ENCODE measurements around the gene TOX2. TPM values are rescaled to one million over a fixed set of nuclear protein-coding genes. Genes with fewer than 3 reads are reported as not detected.

The TOX2 gene
- total RNA-seq, 1 donor from 2014 or later, result not detected

DNA sequence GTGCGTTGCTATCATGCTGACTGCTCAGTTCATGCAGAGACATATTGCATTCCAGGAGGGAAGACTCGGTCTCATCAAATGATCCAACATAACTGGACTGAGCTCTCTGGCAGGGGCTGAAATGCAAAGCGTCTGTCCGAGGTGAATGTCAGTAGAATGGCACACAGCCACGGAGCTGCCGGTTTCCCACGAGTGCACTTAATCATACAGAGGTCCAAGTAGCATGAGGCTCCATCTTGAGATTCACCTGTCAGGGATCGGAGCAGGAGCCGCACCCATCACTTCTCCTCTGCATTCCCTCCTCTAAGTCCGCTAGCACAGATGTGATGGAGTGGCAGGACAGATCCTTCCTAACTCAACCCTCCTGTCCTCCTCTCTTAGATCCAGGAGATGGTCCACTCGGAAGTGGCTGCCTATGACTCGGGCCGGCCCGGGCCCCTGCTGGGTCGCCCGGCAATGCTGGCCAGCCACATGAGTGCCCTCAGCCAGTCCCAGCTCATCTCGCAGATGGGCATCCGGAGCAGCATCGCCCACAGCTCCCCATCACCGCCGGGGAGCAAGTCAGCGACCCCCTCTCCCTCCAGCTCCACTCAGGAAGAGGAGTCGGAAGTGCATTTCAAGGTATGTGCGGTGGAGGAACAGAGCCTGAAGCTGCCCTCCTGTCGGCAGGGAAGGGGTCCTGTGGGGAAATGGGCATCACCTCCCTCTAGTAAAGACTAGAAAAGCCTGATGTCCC, 136.4 kb downstream of the TOX2 start:
- H3K4me3 ChIP-seq (ENCODE audit: low read length in 3 of 3), result no peak overlapping the region
- H3K36me3 ChIP-seq (ENCODE audit: control insufficient read depth in 3 of 3, insufficient read depth in 3 of 3, low read length in 3 of 3), result no peaks in the 10 kb centered on the region
- no peaks in the 10 kb centered on the region for H3K27me3 ChIP-seq (ENCODE audit: control insufficient read depth in 3 of 3, insufficient read depth in 3 of 3, low read length in 3 of 3)
- no peaks in the 10 kb centered on the region for H3K4me1 ChIP-seq (ENCODE audit: control insufficient read depth in 3 of 3, insufficient read depth in 3 of 3, low read length in 3 of 3)
- H3K9me3 ChIP-seq (ENCODE audit: control insufficient read depth in 3 of 3, low read length in 3 of 3), result no peaks in the 10 kb centered on the region
- no peak overlapping the region for H3K9ac ChIP-seq (ENCODE audit: low read depth in 1 of 3, low read length in 3 of 3)
- H3K27ac ChIP-seq (ENCODE audit: low read depth, low read length), result no peak overlapping the region

DNA sequence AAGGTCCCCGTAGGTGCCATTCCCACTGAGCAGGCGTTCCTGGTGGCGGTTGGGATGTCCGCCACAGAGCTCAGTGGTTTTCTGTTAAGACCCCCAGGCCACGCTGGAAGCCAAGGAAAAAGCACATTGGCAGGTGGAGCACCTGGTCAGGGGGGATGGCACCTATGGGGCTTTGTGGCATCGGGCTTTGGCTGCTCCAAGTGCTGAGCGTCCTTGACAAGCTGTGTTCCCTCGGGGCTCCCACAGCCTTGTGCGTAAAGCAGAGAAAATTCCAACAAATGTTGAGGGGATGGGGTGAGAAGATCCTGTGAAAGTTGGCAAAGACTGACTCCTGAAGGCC, 137.0 kb downstream of the TOX2 start:
- Histone ChIP-seq H3K4me3 (ENCODE audit: low read length in 3 of 3) (no peak overlapping the region), H3K4me1 (ENCODE audit: control insufficient read depth in 3 of 3, insufficient read depth in 3 of 3, low read length in 3 of 3) (no peaks in the 10 kb centered on the region), H3K9me3 (ENCODE audit: control insufficient read depth in 3 of 3, low read length in 3 of 3) (no peaks in the 10 kb centered on the region), H3K9ac (ENCODE audit: low read depth in 1 of 3, low read length in 3 of 3) (no peak overlapping the region), H3K27ac (ENCODE audit: low read depth, low read length) (no peak overlapping the region), H3K27me3 (ENCODE audit: control insufficient read depth in 3 of 3, insufficient read depth in 3 of 3, low read length in 3 of 3) (no peaks in the 10 kb centered on the region), H3K36me3 (ENCODE audit: control insufficient read depth in 3 of 3, insufficient read depth in 3 of 3, low read length in 3 of 3) (no peaks in the 10 kb centered on the region)

DNA sequence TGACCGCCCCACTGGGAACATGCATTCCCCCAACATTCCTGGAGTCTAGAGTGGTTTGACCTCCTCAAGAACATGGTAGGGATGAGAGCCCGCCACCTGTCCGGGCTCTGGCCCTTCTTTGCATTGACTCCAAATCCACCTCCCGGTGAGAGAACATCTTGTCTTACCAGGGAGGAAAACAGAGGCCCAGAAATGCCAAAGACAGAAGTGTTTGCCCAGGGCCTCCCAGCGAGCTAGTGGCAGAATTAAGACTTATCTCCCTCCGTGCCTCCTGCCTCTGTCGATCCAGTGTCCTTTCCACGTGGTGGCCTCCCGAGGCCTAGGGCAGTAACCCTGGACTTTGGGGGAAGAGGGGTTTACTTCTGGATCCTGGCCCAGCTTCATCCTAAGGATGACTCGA, 137.5 kb downstream of the TOX2 start:
- H3K4me1 ChIP-seq (ENCODE audit: control insufficient read depth in 3 of 3, insufficient read depth in 3 of 3, low read length in 3 of 3), result no peaks in the 10 kb centered on the region
- H3K9ac ChIP-seq (ENCODE audit: low read depth in 1 of 3, low read length in 3 of 3), result no peak overlapping the region
- H3K36me3 ChIP-seq (ENCODE audit: control insufficient read depth in 3 of 3, insufficient read depth in 3 of 3, low read length in 3 of 3), result no peaks in the 10 kb centered on the region
- no peaks in the 10 kb centered on the region for H3K9me3 ChIP-seq (ENCODE audit: control insufficient read depth in 3 of 3, low read length in 3 of 3)
- no peak overlapping the region for H3K27ac ChIP-seq (ENCODE audit: low read depth, low read length)
- H3K4me3 ChIP-seq (ENCODE audit: low read length in 3 of 3), result no peak overlapping the region
- no peaks in the 10 kb centered on the region for H3K27me3 ChIP-seq (ENCODE audit: control insufficient read depth in 3 of 3, insufficient read depth in 3 of 3, low read length in 3 of 3)

DNA sequence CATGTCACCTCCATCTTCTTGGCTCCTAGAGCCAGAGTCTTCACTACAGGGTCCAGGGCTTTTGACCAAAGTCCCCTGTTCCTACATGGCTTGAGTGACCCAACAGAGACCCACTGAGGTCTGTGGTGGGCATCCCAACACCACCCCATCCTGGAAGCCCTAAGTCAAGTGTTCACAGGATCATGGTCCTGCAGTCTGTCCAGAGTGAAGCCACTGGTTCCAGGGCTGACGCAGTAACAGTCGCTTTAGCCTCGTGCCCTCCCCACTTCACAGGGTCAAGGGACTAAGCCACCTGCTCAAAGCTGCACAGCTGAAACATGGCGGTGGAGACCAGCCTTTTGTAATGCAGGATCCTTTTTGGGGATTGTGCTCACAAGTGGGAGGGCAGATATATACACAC, 138.4 kb downstream of the TOX2 start:
- Histone ChIP-seq H3K9ac (ENCODE audit: low read depth in 1 of 3, low read length in 3 of 3) (no peak overlapping the region), H3K27me3 (ENCODE audit: control insufficient read depth in 3 of 3, insufficient read depth in 3 of 3, low read length in 3 of 3) (no peaks in the 10 kb centered on the region), H3K36me3 (ENCODE audit: control insufficient read depth in 3 of 3, insufficient read depth in 3 of 3, low read length in 3 of 3) (peaks cover 0 to 2% (median 0%) of the 10 kb centered on the region in 3 donors), H3K27ac (ENCODE audit: low read depth, low read length) (no peak overlapping the region), H3K4me3 (ENCODE audit: low read length in 3 of 3) (no peak overlapping the region), H3K9me3 (ENCODE audit: control insufficient read depth in 3 of 3, low read length in 3 of 3) (no peaks in the 10 kb centered on the region), H3K4me1 (ENCODE audit: control insufficient read depth in 3 of 3, insufficient read depth in 3 of 3, low read length in 3 of 3) (no peaks in the 10 kb centered on the region)

DNA sequence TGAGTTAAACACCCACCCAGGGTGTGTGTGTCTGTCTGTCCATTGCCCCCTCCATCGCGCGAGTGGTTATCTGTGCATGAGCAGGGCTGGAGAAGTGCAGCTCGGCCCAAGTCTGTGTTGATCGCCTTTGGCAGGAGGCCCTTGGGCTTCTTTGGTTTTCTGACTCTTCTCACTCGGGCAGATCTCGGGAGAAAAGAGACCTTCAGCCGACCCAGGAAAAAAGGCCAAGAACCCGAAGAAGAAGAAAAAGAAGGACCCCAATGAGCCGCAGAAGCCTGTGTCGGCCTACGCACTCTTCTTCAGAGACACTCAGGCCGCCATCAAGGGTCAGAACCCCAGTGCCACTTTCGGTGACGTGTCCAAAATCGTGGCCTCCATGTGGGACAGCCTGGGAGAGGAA, 139.5 kb downstream of the TOX2 start:
- Histone ChIP-seq H3K27me3 (ENCODE audit: control insufficient read depth in 3 of 3, insufficient read depth in 3 of 3, low read length in 3 of 3) (no peaks in the 10 kb centered on the region), H3K4me1 (ENCODE audit: control insufficient read depth in 3 of 3, insufficient read depth in 3 of 3, low read length in 3 of 3) (no peaks in the 10 kb centered on the region), H3K4me3 (ENCODE audit: low read length in 3 of 3) (no peak overlapping the region), H3K36me3 (ENCODE audit: control insufficient read depth in 3 of 3, insufficient read depth in 3 of 3, low read length in 3 of 3) (peaks cover 0 to 2% (median 0%) of the 10 kb centered on the region in 3 donors), H3K9me3 (ENCODE audit: control insufficient read depth in 3 of 3, low read length in 3 of 3) (no peaks in the 10 kb centered on the region), H3K27ac (ENCODE audit: low read depth, low read length) (no peak overlapping the region), H3K9ac (ENCODE audit: low read depth in 1 of 3, low read length in 3 of 3) (no peak overlapping the region)

DNA sequence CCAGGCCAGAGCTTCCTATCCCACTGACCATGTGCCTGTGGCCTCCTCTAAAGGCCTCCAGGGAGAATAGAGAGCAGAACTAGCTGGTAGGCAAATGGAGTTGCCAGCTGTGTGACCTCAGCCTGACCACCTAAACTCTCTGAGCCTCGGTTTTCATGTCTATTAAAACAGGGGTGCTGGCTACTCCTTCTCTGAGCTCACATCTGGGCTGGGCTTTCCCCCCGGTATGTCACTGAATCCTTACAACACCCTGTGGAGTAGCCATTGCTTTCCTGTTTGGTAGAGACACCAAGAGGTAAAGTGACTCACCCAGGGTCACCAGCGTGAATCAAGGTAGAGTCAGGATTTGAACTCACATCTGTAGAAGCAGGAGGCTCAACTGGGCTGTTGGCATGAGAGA, 140.2 kb downstream of the TOX2 start:
- H3K9me3 ChIP-seq (ENCODE audit: control insufficient read depth in 3 of 3, low read length in 3 of 3), result no peaks in the 10 kb centered on the region
- peaks cover 0 to 2% (median 0%) of the 10 kb centered on the region in 3 donors for H3K36me3 ChIP-seq (ENCODE audit: control insufficient read depth in 3 of 3, insufficient read depth in 3 of 3, low read length in 3 of 3)
- no peaks in the 10 kb centered on the region for H3K4me1 ChIP-seq (ENCODE audit: control insufficient read depth in 3 of 3, insufficient read depth in 3 of 3, low read length in 3 of 3)
- H3K4me3 ChIP-seq (ENCODE audit: low read length in 3 of 3), result no peak overlapping the region
- no peaks in the 10 kb centered on the region for H3K27me3 ChIP-seq (ENCODE audit: control insufficient read depth in 3 of 3, insufficient read depth in 3 of 3, low read length in 3 of 3)
- no peak overlapping the region for H3K27ac ChIP-seq (ENCODE audit: low read depth, low read length)
- no peak overlapping the region for H3K9ac ChIP-seq (ENCODE audit: low read depth in 1 of 3, low read length in 3 of 3)

DNA sequence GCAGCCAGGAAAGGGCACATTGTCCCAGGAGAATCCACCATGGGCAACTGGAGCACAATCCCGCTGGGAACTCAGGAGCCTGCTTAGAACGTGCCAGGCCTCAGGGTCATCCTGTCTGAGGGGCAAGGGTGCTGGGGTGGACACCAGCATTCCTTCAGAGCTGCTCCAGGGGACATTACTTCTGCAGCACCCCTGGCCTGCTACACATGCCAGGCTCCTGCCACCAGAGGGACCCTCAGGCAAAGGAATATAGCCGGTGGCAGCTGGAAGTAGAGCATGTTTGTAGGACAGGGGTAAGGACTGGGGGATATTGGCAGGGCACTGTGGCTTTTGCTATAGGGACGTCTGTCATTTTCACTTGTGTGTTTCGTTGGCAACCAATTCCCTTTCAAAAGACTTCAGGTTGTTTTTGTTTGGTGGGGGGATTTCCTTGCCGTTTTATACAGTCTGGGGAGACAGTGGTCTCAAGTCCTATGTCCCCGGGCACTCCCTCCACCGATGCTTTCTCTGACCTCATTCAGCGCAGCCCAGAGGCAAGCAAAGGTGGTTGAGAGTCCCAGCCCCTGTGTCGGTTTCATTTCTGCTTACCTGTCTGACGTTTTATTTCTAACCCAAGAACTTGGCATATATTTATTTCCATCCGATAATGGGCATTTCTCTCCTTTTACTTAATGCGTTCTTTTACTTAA, 141.5 kb downstream of the TOX2 start:
- no peak overlapping the region for H3K4me3 ChIP-seq (ENCODE audit: low read length in 3 of 3)
- H3K4me1 ChIP-seq (ENCODE audit: control insufficient read depth in 3 of 3, insufficient read depth in 3 of 3, low read length in 3 of 3), result no peaks in the 10 kb centered on the region
- H3K27ac ChIP-seq (ENCODE audit: low read depth, low read length), result no peak overlapping the region
- no peaks in the 10 kb centered on the region for H3K27me3 ChIP-seq (ENCODE audit: control insufficient read depth in 3 of 3, insufficient read depth in 3 of 3, low read length in 3 of 3)
- H3K36me3 ChIP-seq (ENCODE audit: control insufficient read depth in 3 of 3, insufficient read depth in 3 of 3, low read length in 3 of 3), result peaks cover 0 to 2% (median 0%) of the 10 kb centered on the region in 3 donors
- H3K9ac ChIP-seq (ENCODE audit: low read depth in 1 of 3, low read length in 3 of 3), result no peak overlapping the region
- H3K9me3 ChIP-seq (ENCODE audit: control insufficient read depth in 3 of 3, low read length in 3 of 3), result no peaks in the 10 kb centered on the region

DNA sequence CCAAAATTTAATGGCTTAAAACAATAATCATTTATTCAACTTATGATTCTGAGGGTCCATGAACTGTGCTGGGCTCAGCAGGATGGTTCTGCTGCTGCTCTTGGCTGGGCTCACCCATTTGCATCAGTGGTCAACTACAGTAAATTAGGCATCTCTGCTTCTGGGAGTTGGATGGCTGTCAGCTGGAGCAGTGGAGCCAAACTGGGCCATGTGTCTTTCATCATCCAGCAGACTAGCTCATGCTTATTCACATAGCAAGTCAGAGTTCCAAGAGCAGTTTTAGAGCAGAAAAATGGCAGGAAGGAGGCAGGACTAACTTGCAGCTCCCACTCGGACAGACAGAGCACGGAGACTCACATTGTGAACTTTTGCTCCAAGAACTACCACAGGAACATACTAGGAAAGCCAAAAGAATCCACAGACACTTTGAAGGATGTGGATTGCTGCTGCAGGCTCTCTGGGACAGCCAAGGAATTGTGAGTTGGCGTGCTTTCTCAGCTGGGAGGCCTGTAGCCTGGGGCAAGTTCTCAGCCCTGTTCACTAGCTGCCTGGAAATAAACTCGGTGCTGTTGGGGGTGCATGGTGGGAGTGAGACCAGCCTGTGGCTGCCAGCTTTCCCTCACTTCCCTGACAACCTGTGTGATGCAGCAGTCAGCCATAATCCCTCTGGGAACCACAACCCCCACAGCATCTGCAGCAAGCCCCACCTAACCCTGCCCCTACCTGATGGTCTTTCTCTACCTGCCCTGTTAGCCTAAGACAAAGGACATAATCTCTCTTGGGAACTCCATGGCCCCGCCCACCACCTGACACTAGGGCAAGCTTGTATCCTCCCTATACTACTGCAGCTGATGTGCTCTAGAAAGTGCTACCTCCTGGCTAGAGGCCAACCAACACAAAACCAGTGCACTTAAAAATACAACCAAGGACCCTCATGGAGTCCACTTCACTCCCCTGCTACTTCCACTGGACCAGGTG, 143.3 kb downstream of the TOX2 start:
- H3K4me3 ChIP-seq (ENCODE audit: low read length in 3 of 3), result no peak overlapping the region
- H3K27me3 ChIP-seq (ENCODE audit: control insufficient read depth in 3 of 3, insufficient read depth in 3 of 3, low read length in 3 of 3), result no peaks in the 10 kb centered on the region
- no peak overlapping the region for H3K27ac ChIP-seq (ENCODE audit: low read depth, low read length)
- H3K9ac ChIP-seq (ENCODE audit: low read depth in 1 of 3, low read length in 3 of 3), result no peak overlapping the region
- H3K9me3 ChIP-seq (ENCODE audit: control insufficient read depth in 3 of 3, low read length in 3 of 3), result no peaks in the 10 kb centered on the region
- no peaks in the 10 kb centered on the region for H3K4me1 ChIP-seq (ENCODE audit: control insufficient read depth in 3 of 3, insufficient read depth in 3 of 3, low read length in 3 of 3)
- peaks cover 0 to 2% (median 0%) of the 10 kb centered on the region in 3 donors for H3K36me3 ChIP-seq (ENCODE audit: control insufficient read depth in 3 of 3, insufficient read depth in 3 of 3, low read length in 3 of 3)

DNA sequence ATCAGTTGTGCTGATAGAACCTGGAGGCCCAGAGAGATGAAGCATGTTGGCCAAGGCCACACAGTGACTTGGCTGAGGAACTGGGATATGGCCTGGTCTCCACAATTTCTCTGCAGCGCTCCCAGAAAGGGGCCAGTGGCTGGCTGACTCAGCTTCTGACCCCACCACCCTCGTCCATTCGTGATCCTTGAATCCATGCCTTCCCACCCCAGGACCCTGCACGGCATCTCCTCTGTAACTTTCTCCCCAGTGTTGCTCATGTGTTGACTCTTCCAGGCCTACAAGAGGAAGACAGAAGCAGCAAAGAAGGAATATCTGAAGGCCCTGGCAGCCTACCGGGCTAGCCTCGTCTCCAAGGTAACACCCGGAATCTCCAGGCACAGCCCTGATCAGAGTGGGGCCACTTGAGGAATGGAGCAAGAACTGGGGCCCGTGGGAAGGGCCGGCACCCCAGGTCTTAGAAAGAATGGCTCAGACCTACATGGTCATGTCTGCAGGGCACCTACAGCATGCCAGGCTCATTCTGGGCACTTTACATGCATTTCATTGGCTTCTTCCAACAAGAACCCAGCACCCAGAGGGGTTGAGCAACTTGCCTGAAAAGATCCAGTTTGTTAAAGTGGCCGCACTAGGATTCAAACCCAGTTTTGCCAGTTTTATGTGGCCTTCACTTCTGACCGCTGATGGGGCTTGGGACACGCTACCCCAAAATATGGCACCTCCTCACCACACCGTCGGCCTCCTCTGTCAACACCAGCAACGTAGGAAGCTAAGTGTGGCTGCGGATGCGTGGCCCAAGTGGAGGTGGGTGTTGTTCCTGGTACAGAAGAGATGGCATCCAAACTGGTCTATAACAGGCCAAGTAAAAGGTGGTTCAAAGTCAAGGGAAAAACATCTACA, 150.1 kb downstream of the TOX2 start:
- Histone ChIP-seq H3K4me1 (ENCODE audit: control insufficient read depth in 3 of 3, insufficient read depth in 3 of 3, low read length in 3 of 3) (no peaks in the 10 kb centered on the region), H3K27ac (ENCODE audit: low read depth, low read length) (no peak overlapping the region), H3K9ac (ENCODE audit: low read depth in 1 of 3, low read length in 3 of 3) (no peak overlapping the region), H3K9me3 (ENCODE audit: control insufficient read depth in 3 of 3, low read length in 3 of 3) (no peaks in the 10 kb centered on the region), H3K27me3 (ENCODE audit: control insufficient read depth in 3 of 3, insufficient read depth in 3 of 3, low read length in 3 of 3) (peaks cover 3 to 9% (median 6%) of the 10 kb centered on the region in 3 donors), H3K4me3 (ENCODE audit: low read length in 3 of 3) (no peak overlapping the region), H3K36me3 (ENCODE audit: control insufficient read depth in 3 of 3, insufficient read depth in 3 of 3, low read length in 3 of 3) (no peaks in the 10 kb centered on the region)

Data from skeletal muscle tissue (tissue), 4 donors.